H1 (cell line): ENCODE measurements around the gene SLC39A11. TPM values are rescaled to one million over a fixed set of nuclear protein-coding genes. Genes with fewer than 3 reads are reported as not detected.

Source experiments
- CTCF ChIA-PET: fragments of 300-600 bp; sonication (Branson Sonifier 250); formaldehyde crosslinking; loops from one replicate; lab custom pipeline; 2021; ENCODE audit not compliant: partially characterized antibody; lab: Charles Lee
- POLR2A ChIA-PET: fragments of 300-600 bp; sonication (Branson Sonifier 250); formaldehyde crosslinking; loops from one replicate; lab custom pipeline; 2021; ENCODE audit warnings: inconsistent platforms; ENCODE audit not compliant: partially characterized antibody; lab: Charles Lee
- DNase-seq, 2 experiments: peaks; one replicate each; pipeline versions ENCODE4 v3.0.0 to v3.0.0-alpha.2; 2010 to 2022; ENCODE audit warnings: low spot score in 2 of 2, low read depth in 1 of 2, mixed read lengths in 1 of 2
- FAIRE-seq: peaks from 2 replicates; lab custom pipeline; 2011; peaks lifted over from hg19 to GRCh38; lab: Jason Lieb, UNC
- H2AFZ ChIP-seq: 2 replicates; pipeline ENCODE4 v1.8.1; 2012; ENCODE audit warnings: low read length, inconsistent platforms
- H2AK5ac ChIP-seq: 2 replicates; pipeline ENCODE4 v1.6.1; 2013; ENCODE audit warnings: low read depth, low read length
- H2BK120ac ChIP-seq: replicated peaks from 2 replicates; pipeline ENCODE3; 2013; ENCODE audit warnings: low read depth, low read length, inconsistent platforms
- H2BK12ac ChIP-seq: 2 replicates; pipeline ENCODE4 v1.6.1; 2013; ENCODE audit warnings: low read depth, low read length
- H2BK15ac ChIP-seq: 2 replicates; pipeline ENCODE4 v1.6.1; 2013; ENCODE audit warnings: low read length
- H2BK20ac ChIP-seq: 2 replicates; pipeline ENCODE4 v1.6.1; 2013; ENCODE audit warnings: low read length
- H2BK5ac ChIP-seq: 2 replicates; pipeline ENCODE4 v1.6.1; 2013; ENCODE audit warnings: low read depth, low read length
- H3K14ac ChIP-seq: 2 replicates; pipeline ENCODE4 v1.6.1; 2013; ENCODE audit warnings: inconsistent platforms; ENCODE audit not compliant: insufficient read length
- H3K18ac ChIP-seq: 2 replicates; pipeline ENCODE4 v1.6.1; 2013; ENCODE audit warnings: low read length; ENCODE audit errors: extremely low read depth
- H3K23ac ChIP-seq: 2 replicates; pipeline ENCODE4 v1.6.1; 2013; ENCODE audit warnings: inconsistent platforms; ENCODE audit not compliant: insufficient read length
- H3K23me2 ChIP-seq: 2 replicates; pipeline ENCODE4 v1.6.1; 2013; ENCODE audit warnings: low read depth, low read length
- H3K27ac ChIP-seq: 2 replicates; pipeline ENCODE4 v1.6.1; 2011; ENCODE audit warnings: low read depth, low read length, inconsistent platforms
- H3K27me3 ChIP-seq, 4 experiments: replicated peaks in 1 of 4; 1 replicate in 1 of 4; 2 replicates in 3 of 4; pipeline versions ENCODE4 v1.6.1 to v1.8.1; 2011 to 2013; ENCODE audit warnings: low read length in 3 of 4, mild to moderate bottlenecking in 3 of 4, inconsistent platforms in 2 of 4, mixed read lengths in 2 of 4, moderate library complexity in 1 of 4; ENCODE audit not compliant: control insufficient read depth in 3 of 4, insufficient read depth in 3 of 4; ENCODE audit errors: extremely low read depth in 1 of 4
- H3K36me3 ChIP-seq, 4 experiments: 2 replicates each; pipeline versions ENCODE4 v1.6.1 to v1.8.1; 2011 to 2013; ENCODE audit warnings: mild to moderate bottlenecking in 4 of 4, low read length in 3 of 4, moderate library complexity in 2 of 4, control low read depth in 1 of 4, inconsistent platforms in 1 of 4; ENCODE audit not compliant: insufficient read depth in 4 of 4, control insufficient read depth in 2 of 4
- H3K4ac ChIP-seq: replicated peaks from 2 replicates; pipeline ENCODE3; 2013; ENCODE audit warnings: low read length, low read depth, mixed read lengths, inconsistent platforms; ENCODE audit not compliant: insufficient read length
- H3K4me1 ChIP-seq, 4 experiments: replicated peaks in 1 of 4; 1 replicate in 1 of 4; 2 replicates in 3 of 4; pipeline versions ENCODE4 v1.6.1 to v1.8.1; 2011 to 2013; ENCODE audit warnings: low read length in 3 of 4, inconsistent platforms in 2 of 4, mixed read lengths in 1 of 4; ENCODE audit not compliant: insufficient read depth in 4 of 4, control insufficient read depth in 3 of 4
- H3K4me2 ChIP-seq, 2 experiments: 2 replicates each; pipeline versions ENCODE4 v1.6.1 to v1.8.1; 2011 to 2013; ENCODE audit warnings: low read depth in 2 of 2, low read length in 2 of 2, control low read depth in 1 of 2, inconsistent platforms in 1 of 2, mild to moderate bottlenecking in 1 of 2; ENCODE audit not compliant: insufficient read depth in 1 of 2
- H3K4me3 ChIP-seq, 4 experiments: fragments of 200-600, 300-600 bp in 1 of 4; sonication (generic), shearing (Covaris generic), sonication (Bioruptor Twin) in 1 of 4; 2 replicates each; pipeline versions ENCODE4 v1.5.1 to v1.8.1; 2011 to 2016; ENCODE audit warnings: low read length in 4 of 4, low read depth in 3 of 4, control low read depth in 2 of 4, inconsistent platforms in 2 of 4, mild to moderate bottlenecking in 2 of 4, mixed read lengths in 1 of 4, moderate library complexity in 1 of 4; ENCODE audit not compliant: insufficient read depth in 2 of 4; ENCODE audit errors: extremely low read depth in 1 of 4
- H3K56ac ChIP-seq: replicated peaks from 2 replicates; pipeline ENCODE3; 2013; ENCODE audit warnings: low read depth, mild to moderate bottlenecking, mixed read lengths, low read length, inconsistent platforms; ENCODE audit not compliant: insufficient read length
- H3K79me1 ChIP-seq: 2 replicates; pipeline ENCODE4 v1.6.1; 2013; ENCODE audit warnings: low read depth, low read length, control low read depth
- H3K79me2 ChIP-seq, 2 experiments: 2 replicates each; pipeline versions ENCODE4 v1.6.1 to v1.8.1; 2012 to 2013; ENCODE audit warnings: low read length in 2 of 2, mild to moderate bottlenecking in 2 of 2, inconsistent platforms in 1 of 2; ENCODE audit not compliant: insufficient read depth in 2 of 2, control insufficient read depth in 1 of 2
- H3K9ac ChIP-seq, 4 experiments: replicated peaks in 1 of 4; 1 replicate in 1 of 4; 2 replicates in 3 of 4; pipeline versions ENCODE4 v1.6.1 to v1.8.1; 2011 to 2013; ENCODE audit warnings: low read depth in 3 of 4, low read length in 3 of 4, control low read depth in 2 of 4, mild to moderate bottlenecking in 2 of 4, moderate library complexity in 2 of 4, inconsistent platforms in 1 of 4; ENCODE audit errors: extremely low read depth in 1 of 4
- H3K9me3 ChIP-seq, 2 experiments: 2 replicates each; pipeline versions ENCODE4 v1.6.1 to v1.8.1; 2012 to 2013; ENCODE audit warnings: mild to moderate bottlenecking in 2 of 2, moderate library complexity in 2 of 2, control low read depth in 1 of 2, inconsistent platforms in 1 of 2, low read depth in 1 of 2, low read length in 1 of 2, mixed read lengths in 1 of 2; ENCODE audit not compliant: insufficient read depth in 2 of 2
- H4K20me1 ChIP-seq, 2 experiments: replicated peaks in 1 of 2; 2 replicates each; pipeline versions ENCODE3 to v1.8.1; 2011 to 2013; ENCODE audit warnings: inconsistent platforms in 2 of 2, low read length in 2 of 2, mild to moderate bottlenecking in 1 of 2; ENCODE audit not compliant: insufficient read depth in 2 of 2, control insufficient read depth in 1 of 2
- H4K5ac ChIP-seq: 2 replicates; pipeline ENCODE4 v1.6.1; 2013; ENCODE audit warnings: low read length, low read depth, mixed read lengths, inconsistent platforms; ENCODE audit not compliant: insufficient read length
- H4K8ac ChIP-seq: 2 replicates; pipeline ENCODE4 v1.8.0; 2013; ENCODE audit warnings: mild to moderate bottlenecking, moderate library complexity, low read length, inconsistent platforms; ENCODE audit not compliant: insufficient read depth; ENCODE audit errors: extremely low read depth
- H4K91ac ChIP-seq: replicated peaks from 2 replicates; pipeline ENCODE3; 2013; ENCODE audit warnings: low read length, mixed read lengths, inconsistent platforms; ENCODE audit not compliant: insufficient read length
- BCL11A ChIP-seq, 2 experiments: IDR thresholded peaks; one replicate each; pipeline ENCODE4 v1.6.1; 2011; ENCODE audit warnings: low read depth in 2 of 2, low read length in 2 of 2, mild to moderate bottlenecking in 2 of 2
- CBX8 ChIP-seq: fragments of 300-800, 300-1000 bp; sonication (generic); IDR thresholded peaks from 2 replicates; pipeline ENCODE4 v1.7.1; 2016; ENCODE audit warnings: low read depth, low read length, borderline replicate concordance
- EZH2 ChIP-seq: fragments of 200-600 bp; sonication (generic); IDR thresholded peaks from 2 replicates; pipeline ENCODE4 v1.7.1; 2012; ENCODE audit warnings: low read depth, mild to moderate bottlenecking, moderate library complexity, low read length, inconsistent platforms; ENCODE audit not compliant: severe bottlenecking
- KDM4A ChIP-seq: IDR thresholded peaks from one replicate; pipeline ENCODE4 v1.7.1; 2012; ENCODE audit warnings: low read depth, mild to moderate bottlenecking, moderate library complexity, low read length, inconsistent platforms; ENCODE audit not compliant: severe bottlenecking
- NRF1 ChIP-seq: IDR thresholded peaks from 2 replicates; pipeline ENCODE4 v1.6.1; 2011; ENCODE audit warnings: mild to moderate bottlenecking, low read depth, low read length, improper control_type of control experiment
- POLR2A ChIP-seq, 2 experiments: IDR thresholded peaks; 1 replicate in 1 of 2; 2 replicates in 1 of 2; pipeline ENCODE4 v1.6.1; 2011; ENCODE audit warnings: low read depth in 2 of 2, low read length in 2 of 2, mild to moderate bottlenecking in 2 of 2; ENCODE audit errors: control extremely low read depth in 1 of 2
- RFX5 ChIP-seq: IDR thresholded peaks from 2 replicates; pipeline ENCODE4 v1.6.1; 2011; ENCODE audit warnings: low read depth, low read length, improper control_type of control experiment, borderline replicate concordance
- SRF ChIP-seq: IDR thresholded peaks from 2 replicates; pipeline ENCODE4 v1.6.1; 2011; ENCODE audit warnings: mild to moderate bottlenecking, low read depth, low read length, moderate library complexity
- ZNF274 ChIP-seq: IDR thresholded peaks from 2 replicates; pipeline ENCODE4 v1.7.0; 2012; ENCODE audit warnings: low read length, borderline replicate concordance; ENCODE audit errors: extremely low read depth
- WGBS, 2 experiments: shearing (Covaris generic) in 1 of 2; methylation state at CpG; one replicate each; pipeline versions ENCODE4 v1.1.6 to v1.1.7; 2013 to 2015; ENCODE audit warnings: low lambda C conversion rate in 2 of 2, mixed read lengths in 2 of 2, inconsistent platforms in 1 of 2, low coverage in 1 of 2, missing lambda C conversion rate in 1 of 2; ENCODE audit not compliant: insufficient replicate concordance in 2 of 2, insufficient coverage in 1 of 2, insufficient read length in 1 of 2; ENCODE audit errors: extremely low coverage in 1 of 2, missing lambda C conversion rate in 1 of 2; 5-methylcytosine and 5-hydroxymethylcytosine counted together
- polyA plus RNA-seq, 7 experiments: library from polyadenylated mRNA; depleted of rRNA in 3 of 7; stranded (reverse) in 5 of 7; unstranded in 2 of 7; fragments of >200 nt in 5 of 7; fragments of 200-250 nt in 2 of 7; gene quantifications; 1 replicate in 5 of 7; 2 replicates in 1 of 7; 4 replicates in 1 of 7; pipeline versions ENCODE4 v1.2.1 to v1.2.3, GENCODE V29; 2011 to 2013; ENCODE audit warnings: missing spikeins in 2 of 7, mixed read lengths in 2 of 7
- total RNA-seq: library from RNA; stranded (reverse); fragmentation: NEBNext Ultra II Directional; extraction: Animal tissue kit (Norgen Biotek cat#: 25700); gene quantifications from 2 replicates; pipeline ENCODE4 v1.2.1, GENCODE V29; 2021
- TF ChIP-seq, protein P1 (sequence below): IDR thresholded peaks from 2 replicates; pipeline ENCODE4 v1.6.1; 2011; ENCODE audit warnings: low read length, improper control_type of control experiment

The SLC39A11 gene
- total and polyA plus RNA-seq, 2 of the 8 experiments (the other 6 are each of a cell fraction or from before 2014, with no cell fraction given), result 12.2 to 19.6 TPM

- no peak overlapping the region for H2BK120ac ChIP-seq
- no peak overlapping the region for H4K91ac ChIP-seq
- H2AFZ ChIP-seq, result no peak overlapping the region
- no peaks in the 10 kb centered on the region for H4K20me1 ChIP-seq
- no peaks in the 10 kb centered on the region; the same call in 1 of the 2 replicates for H3K23me2 ChIP-seq
- no peak overlapping the region for H2BK20ac ChIP-seq
- H2BK12ac ChIP-seq, result no peak overlapping the region
- H3K23ac ChIP-seq, result no peak overlapping the region
- no peak overlapping the region for H3K4me2 ChIP-seq
- CTCF ChIA-PET, result interaction anchor here (1.9 kb wide), 1 partner anchor 84 kb away, joined by 6 read pairs; no protein-coding TSS in a partner anchor
- 87% methylated on average over 14 of the region's 14 CpGs; no CpG with 5 or more reads in 1 of the 2 experiments for WGBS, 2 experiments
- H3K4me3 ChIP-seq, result no peak overlapping the region
- no peaks in the 10 kb centered on the region for H3K27me3 ChIP-seq
- POLR2A ChIA-PET, result no interaction called here
- no peaks in the 10 kb centered on the region for H3K79me2 ChIP-seq
- DNase-seq, result no peak
- no peak for TF ChIP-seq CBX8
- no peak for TF ChIP-seq SRF
- TF ChIP-seq EZH2, result no peak
- TF ChIP-seq POLR2A (IDR thresholded peaks at IDR 0.05; ENCODE audit: control extremely low read depth in 1 of 2, low read depth in 2 of 2, low read length in 2 of 2), result no peak
- TF ChIP-seq RFX5, result no peak
- no peak for TF ChIP-seq NRF1
- TF ChIP-seq, protein P1, sequence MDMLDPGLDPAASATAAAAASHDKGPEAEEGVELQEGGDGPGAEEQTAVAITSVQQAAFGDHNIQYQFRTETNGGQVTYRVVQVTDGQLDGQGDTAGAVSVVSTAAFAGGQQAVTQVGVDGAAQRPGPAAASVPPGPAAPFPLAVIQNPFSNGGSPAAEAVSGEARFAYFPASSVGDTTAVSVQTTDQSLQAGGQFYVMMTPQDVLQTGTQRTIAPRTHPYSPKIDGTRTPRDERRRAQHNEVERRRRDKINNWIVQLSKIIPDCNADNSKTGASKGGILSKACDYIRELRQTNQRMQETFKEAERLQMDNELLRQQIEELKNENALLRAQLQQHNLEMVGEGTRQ, result no peak
- no peak for TF ChIP-seq KDM4A
- TF ChIP-seq BCL11A (IDR thresholded peaks at IDR 0.05; ENCODE audit: low read depth in 2 of 2, low read length in 2 of 2), result no peak
- TF ChIP-seq ZNF274, result no peak
- no peaks in the 10 kb centered on the region for H3K36me3 ChIP-seq
- no peak overlapping the region for H3K18ac ChIP-seq
- H3K79me1 ChIP-seq, result no peaks in the 10 kb centered on the region
- no peak overlapping the region for H3K9ac ChIP-seq
- H3K9me3 ChIP-seq, result no peaks in the 10 kb centered on the region
- no peak overlapping the region for H4K5ac ChIP-seq
- H3K4ac ChIP-seq, result no peak overlapping the region
- H3K14ac ChIP-seq, result no peak overlapping the region
- no peak overlapping the region for H2BK5ac ChIP-seq
- H3K56ac ChIP-seq, result no peak overlapping the region
- no peak overlapping the region for H3K27ac ChIP-seq
- no peaks in the 10 kb centered on the region for H3K4me1 ChIP-seq
- no peak overlapping the region for H4K8ac ChIP-seq
- no peak overlapping the region for H2AK5ac ChIP-seq
- FAIRE-seq, result no peak
- H2BK15ac ChIP-seq, result no peak overlapping the region
Observed at GRCh38 chr17:73072219-73072962, 20.1 kb downstream of the SLC39A11 start.
